Stomach (tissue), 4 donors: ENCODE results near the gene PTPRK.

Experiments used
- EP300 ChIP-seq: sonication (generic); formaldehyde crosslinking; IDR thresholded peaks from one replicate; pipeline ENCODE4 v1.6.1; 2017; ENCODE audit warnings: antibody characterized with exemption
- POLR2A ChIP-seq, 4 donors: fragments of 450-650 bp; IDR thresholded peaks; one replicate each; pipeline ENCODE4 v1.6.1; 2016; ENCODE audit warnings: antibody characterized with exemption in 4 of 4, control low read depth in 2 of 4, mild to moderate bottlenecking in 1 of 4, moderate library complexity in 1 of 4
- POLR2AphosphoS5 ChIP-seq, 3 donors: sonication (generic); formaldehyde crosslinking; IDR thresholded peaks; one replicate each; pipeline ENCODE4 v1.6.1; 2016; ENCODE audit warnings: antibody characterized with exemption in 3 of 3
- TF ChIP-seq, protein P1 (sequence below), 7 experiments: fragments of 450-650 bp in 4 of 7; fragments of 200-600 bp in 3 of 7; sonication (generic) in 3 of 7; IDR thresholded peaks; one replicate each; pipeline ENCODE4 v1.5.1; 2016 to 2019; ENCODE audit warnings: antibody characterized with exemption in 7 of 7, control low read depth in 2 of 7, mild to moderate bottlenecking in 1 of 7

DNA sequence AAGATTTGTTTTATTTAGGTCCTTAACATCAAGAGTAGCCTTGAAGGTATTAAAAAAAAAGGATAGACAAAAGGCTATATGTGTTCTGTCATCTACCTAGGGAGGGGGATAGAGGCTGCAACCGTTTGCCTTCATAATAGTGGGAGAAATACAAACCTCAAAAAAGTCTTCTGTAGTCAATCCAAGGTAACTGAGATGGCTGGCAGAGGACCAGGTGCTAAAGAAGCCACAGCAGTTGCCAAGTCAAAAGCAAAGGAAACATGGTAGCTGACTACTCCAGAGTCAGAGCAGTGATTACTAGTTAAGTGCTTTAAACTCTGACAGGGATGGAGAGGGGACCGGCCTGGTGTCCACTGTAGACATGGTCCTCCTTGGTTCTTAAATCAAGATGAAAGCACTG is 249.4 kb downstream of the PTPRK start:
- no peak for TF ChIP-seq POLR2AphosphoS5 (IDR thresholded peaks at IDR 0.05)
- TF ChIP-seq, protein P1, sequence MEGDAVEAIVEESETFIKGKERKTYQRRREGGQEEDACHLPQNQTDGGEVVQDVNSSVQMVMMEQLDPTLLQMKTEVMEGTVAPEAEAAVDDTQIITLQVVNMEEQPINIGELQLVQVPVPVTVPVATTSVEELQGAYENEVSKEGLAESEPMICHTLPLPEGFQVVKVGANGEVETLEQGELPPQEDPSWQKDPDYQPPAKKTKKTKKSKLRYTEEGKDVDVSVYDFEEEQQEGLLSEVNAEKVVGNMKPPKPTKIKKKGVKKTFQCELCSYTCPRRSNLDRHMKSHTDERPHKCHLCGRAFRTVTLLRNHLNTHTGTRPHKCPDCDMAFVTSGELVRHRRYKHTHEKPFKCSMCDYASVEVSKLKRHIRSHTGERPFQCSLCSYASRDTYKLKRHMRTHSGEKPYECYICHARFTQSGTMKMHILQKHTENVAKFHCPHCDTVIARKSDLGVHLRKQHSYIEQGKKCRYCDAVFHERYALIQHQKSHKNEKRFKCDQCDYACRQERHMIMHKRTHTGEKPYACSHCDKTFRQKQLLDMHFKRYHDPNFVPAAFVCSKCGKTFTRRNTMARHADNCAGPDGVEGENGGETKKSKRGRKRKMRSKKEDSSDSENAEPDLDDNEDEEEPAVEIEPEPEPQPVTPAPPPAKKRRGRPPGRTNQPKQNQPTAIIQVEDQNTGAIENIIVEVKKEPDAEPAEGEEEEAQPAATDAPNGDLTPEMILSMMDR (IDR thresholded peaks at IDR 0.05): no peak
- TF ChIP-seq EP300: no peak
- no peak for TF ChIP-seq POLR2A (IDR thresholded peaks at IDR 0.05)
